A673 (cell line): ENCODE measurements around the gene VAV2. TPM values are rescaled to one million over a fixed set of nuclear protein-coding genes. Genes with fewer than 3 reads are reported as not detected.

ENCODE experiments used
- BruUV-seq: library from RNA; stranded (reverse); fragments of 400-500 nt; replicated peaks from 2 replicates; lab custom pipeline; 2021; lab: Mats Ljungman, UMichigan
- CTCF ChIA-PET: fragments of 300-600 bp; sonication (Branson Sonifier 250); formaldehyde crosslinking; loops from one replicate; lab custom pipeline; 2022; ENCODE audit warnings: antibody characterized with exemption; lab: Charles Lee
- POLR2A ChIA-PET: fragments of 300-600 bp; sonication (Branson Sonifier 250); formaldehyde crosslinking; loops from one replicate; lab custom pipeline; 2022; ENCODE audit warnings: antibody characterized with exemption; ENCODE audit not compliant: low non-redundant PET; lab: Charles Lee
- DNase-seq: peaks from one replicate; pipeline ENCODE4 v3.0.0-alpha.2; 2015; ENCODE audit warnings: low spot score
- H3K27ac ChIP-seq: fragments of 200-600 bp; sonication (generic); 2 replicates; pipeline ENCODE4 v1.5.1; 2016; ENCODE audit warnings: mixed run types, low read depth, mild to moderate bottlenecking, mixed read lengths, antibody characterized with exemption, low read length; ENCODE audit not compliant: poor library complexity, severe bottlenecking
- H3K27me3 ChIP-seq: fragments of 200-600 bp; sonication (generic); replicated peaks from 2 replicates; pipeline ENCODE4 v1.6.1; 2017; ENCODE audit warnings: mixed run types, low read depth, mild to moderate bottlenecking, mixed read lengths, antibody characterized with exemption, low read length; ENCODE audit not compliant: insufficient read depth, poor library complexity
- H3K36me3 ChIP-seq: fragments of 200-600 bp; sonication (generic); 2 replicates; pipeline ENCODE4 v1.6.1; 2016; ENCODE audit warnings: mixed run types, mild to moderate bottlenecking, mixed read lengths, antibody characterized with exemption, low read length; ENCODE audit not compliant: insufficient read depth, poor library complexity, severe bottlenecking
- H3K4me1 ChIP-seq: fragments of 200-600 bp; sonication (generic); 2 replicates; pipeline ENCODE4 v1.6.1; 2017; ENCODE audit warnings: mixed run types, mild to moderate bottlenecking, mixed read lengths, antibody characterized with exemption, low read length; ENCODE audit not compliant: insufficient read depth, poor library complexity, severe bottlenecking
- H3K4me3 ChIP-seq: fragments of 200-600 bp; sonication (generic); 2 replicates; pipeline ENCODE4 v1.5.1; 2016; ENCODE audit warnings: low read depth, mixed run types, mild to moderate bottlenecking, mixed read lengths, low read length; ENCODE audit not compliant: poor library complexity, severe bottlenecking
- H3K9me3 ChIP-seq: fragments of 200-600 bp; sonication (generic); 2 replicates; pipeline ENCODE4 v1.6.1; 2016; ENCODE audit warnings: mixed run types, low read depth, mild to moderate bottlenecking, mixed read lengths, antibody characterized with exemption, low read length; ENCODE audit not compliant: poor library complexity, severe bottlenecking
- EZH2 ChIP-seq: fragments of 200-600 bp; sonication (generic); IDR thresholded peaks from 2 replicates; pipeline ENCODE4 v1.6.1; 2017; ENCODE audit warnings: borderline replicate concordance, low read depth, mild to moderate bottlenecking, mixed read lengths, antibody characterized with exemption, low read length; ENCODE audit not compliant: poor library complexity, severe bottlenecking
- intact Hi-C: fragments of 100-400 bp; cut with micrococcal nuclease; formaldehyde crosslinking; loops from one replicate; pipeline ENCODE4 v1.10.0; 2022; ENCODE audit not compliant: unreplicated experiment
- total RNA-seq: library from RNA; stranded (reverse); gene quantifications from 2 replicates; pipeline ENCODE4 v1.2.3, GENCODE V29; 2021
- TF ChIP-seq, protein P1 (sequence below): fragments of 300-800, 200-600 bp; sonication (generic); conservative IDR thresholded peaks from 2 replicates; pipeline ENCODE4 v1.5.1; 2017; ENCODE audit warnings: low read depth, mild to moderate bottlenecking, antibody characterized with exemption, low read length, moderate library complexity, mixed read lengths

VAV2 gene
- total RNA-seq, 1 experiment from 2014 or later = 16.4 TPM

DNA sequence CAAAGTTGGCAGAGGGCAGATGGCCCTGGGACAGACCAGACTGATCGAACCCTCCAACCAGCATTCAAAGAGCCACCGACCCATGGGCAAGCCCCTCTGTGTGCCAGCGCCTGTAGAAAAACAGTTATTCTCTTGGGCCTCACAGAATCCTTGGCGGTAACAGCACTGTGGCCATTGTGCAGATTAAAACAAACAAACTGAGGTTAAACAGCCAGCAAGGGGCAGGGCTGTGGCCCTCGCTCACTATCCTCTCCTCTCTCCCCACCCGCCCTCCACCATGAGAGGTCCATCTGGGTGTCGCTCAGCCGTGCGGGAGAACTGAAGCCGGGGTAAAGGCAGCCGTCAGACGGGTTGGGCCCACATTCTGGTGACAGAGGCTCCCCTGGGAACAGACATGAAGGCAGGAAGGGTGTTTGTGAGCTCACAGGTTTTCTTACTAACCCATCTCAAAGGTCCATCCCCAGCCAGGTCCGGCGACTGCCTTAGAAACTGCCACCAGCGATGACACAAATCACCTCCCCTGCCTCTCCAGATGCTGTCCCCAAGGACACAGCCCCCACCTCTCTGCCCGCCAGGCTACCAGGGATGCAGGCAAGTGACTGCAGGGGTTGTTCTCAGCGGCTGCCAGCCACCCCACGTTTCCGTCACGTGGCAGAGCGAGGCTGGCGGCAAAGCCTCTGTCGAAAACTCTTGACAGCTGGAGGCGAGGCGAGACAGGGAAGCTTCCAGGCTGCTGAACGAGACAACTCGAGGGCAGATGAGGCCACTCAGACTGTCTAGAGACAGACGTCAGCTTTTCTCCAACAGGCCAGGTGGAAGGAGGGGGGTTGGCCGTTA, 178.2 kb downstream of the VAV2 start:
- Histone ChIP-seq H3K4me3 (no peak overlapping the region), H3K27ac (no peak overlapping the region), H3K9me3 (no peaks in the 10 kb centered on the region), H3K4me1 (no peaks in the 10 kb centered on the region), H3K27me3 (no peaks in the 10 kb centered on the region), H3K36me3 (no peaks in the 10 kb centered on the region)
- no TSS peak for BruUV-seq
- TF ChIP-seq EZH2 = no peak
- TF ChIP-seq, protein P1, sequence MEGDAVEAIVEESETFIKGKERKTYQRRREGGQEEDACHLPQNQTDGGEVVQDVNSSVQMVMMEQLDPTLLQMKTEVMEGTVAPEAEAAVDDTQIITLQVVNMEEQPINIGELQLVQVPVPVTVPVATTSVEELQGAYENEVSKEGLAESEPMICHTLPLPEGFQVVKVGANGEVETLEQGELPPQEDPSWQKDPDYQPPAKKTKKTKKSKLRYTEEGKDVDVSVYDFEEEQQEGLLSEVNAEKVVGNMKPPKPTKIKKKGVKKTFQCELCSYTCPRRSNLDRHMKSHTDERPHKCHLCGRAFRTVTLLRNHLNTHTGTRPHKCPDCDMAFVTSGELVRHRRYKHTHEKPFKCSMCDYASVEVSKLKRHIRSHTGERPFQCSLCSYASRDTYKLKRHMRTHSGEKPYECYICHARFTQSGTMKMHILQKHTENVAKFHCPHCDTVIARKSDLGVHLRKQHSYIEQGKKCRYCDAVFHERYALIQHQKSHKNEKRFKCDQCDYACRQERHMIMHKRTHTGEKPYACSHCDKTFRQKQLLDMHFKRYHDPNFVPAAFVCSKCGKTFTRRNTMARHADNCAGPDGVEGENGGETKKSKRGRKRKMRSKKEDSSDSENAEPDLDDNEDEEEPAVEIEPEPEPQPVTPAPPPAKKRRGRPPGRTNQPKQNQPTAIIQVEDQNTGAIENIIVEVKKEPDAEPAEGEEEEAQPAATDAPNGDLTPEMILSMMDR = no peak
- ChIA-PET POLR2A (no interaction called here), CTCF (no interaction called here)
- no peak for DNase-seq
- intact Hi-C loops = no loop called here

DNA sequence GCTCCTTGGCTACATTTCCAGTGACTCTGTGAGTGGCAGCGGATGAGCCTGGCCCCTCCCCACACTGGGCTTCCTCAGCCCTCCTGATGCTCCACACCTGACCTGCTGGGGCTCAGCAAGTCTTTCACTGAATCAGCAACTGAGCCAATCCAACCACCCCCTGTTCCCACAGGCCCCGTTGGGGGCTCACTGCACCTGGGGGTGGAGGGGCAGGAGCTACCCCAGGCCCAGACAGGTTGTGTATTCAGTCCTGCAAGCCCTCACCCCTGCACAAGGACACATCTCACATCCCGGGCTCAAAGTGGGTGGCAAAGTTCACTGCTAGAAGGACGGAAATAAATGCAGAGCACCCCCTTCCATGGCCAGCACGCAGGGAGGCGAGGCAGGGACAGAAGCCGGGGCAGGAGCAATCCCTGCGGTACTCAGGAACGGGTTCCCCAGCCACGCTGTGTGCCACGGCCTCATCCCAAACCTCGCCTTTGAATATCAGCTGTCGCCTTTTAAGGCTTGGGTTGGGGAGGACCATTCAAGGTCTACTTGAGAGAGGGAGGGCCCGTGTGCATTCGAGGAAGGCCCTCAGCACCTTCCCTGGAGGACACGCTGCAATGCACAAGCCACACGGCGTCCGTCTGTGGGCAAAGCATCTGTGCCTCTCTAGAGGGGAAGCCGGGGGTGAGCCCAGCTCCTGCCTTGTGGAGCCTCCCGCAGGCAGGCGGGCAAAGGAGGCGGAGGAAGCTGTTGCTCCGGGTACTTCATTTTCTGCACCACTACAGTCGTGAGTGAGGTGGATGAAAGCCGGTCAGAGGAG, 179.0 kb downstream of the VAV2 start:
- Histone ChIP-seq H3K9me3 (no peaks in the 10 kb centered on the region), H3K4me3 (no peak overlapping the region), H3K36me3 (no peaks in the 10 kb centered on the region), H3K27ac (no peak overlapping the region), H3K27me3 (no peaks in the 10 kb centered on the region), H3K4me1 (no peaks in the 10 kb centered on the region)
- TF ChIP-seq EZH2 = no peak
- TF ChIP-seq, protein P1 = no peak
- ChIA-PET CTCF (no interaction called here), POLR2A (no interaction called here)
- no TSS peak for BruUV-seq
- intact Hi-C loops = no loop called here
- DNase-seq = no peak

DNA sequence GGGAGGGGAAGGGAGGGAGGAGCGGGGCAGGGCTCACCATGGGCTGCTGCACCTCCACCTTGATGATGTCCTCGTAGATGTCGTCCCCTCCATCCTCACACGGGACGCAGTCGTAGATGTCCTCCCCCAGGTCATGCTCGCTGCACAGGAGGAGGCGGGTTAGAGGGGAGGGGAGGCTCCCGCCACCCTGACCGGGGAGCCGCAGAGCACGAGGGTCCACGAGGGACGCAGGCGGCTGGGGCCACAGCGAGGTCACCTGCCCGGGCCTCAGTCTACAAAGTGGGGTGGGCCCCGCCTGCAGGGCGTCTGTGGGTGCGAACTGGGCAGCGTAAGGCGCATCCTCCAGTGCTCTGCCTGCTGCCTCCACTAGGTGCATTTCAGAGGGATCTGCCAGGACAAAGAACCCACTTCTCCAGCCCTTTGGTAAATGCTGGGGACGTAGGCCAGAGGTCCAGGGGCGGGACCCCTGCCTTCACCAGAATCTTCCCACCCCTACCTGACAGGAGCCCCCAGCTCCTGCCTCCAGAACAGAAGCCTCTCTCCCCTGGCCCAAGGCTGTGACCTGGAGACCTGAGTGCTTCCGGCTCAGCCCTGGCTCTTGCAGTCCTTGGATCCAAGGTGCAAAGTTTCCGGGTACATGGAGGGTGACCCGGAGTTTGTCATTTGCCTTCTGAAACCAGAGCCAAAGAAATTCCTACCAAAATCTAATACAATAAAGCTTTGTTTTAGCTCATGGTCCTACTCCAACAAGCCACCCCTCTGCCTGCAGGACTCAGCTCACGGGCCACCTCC, 179.9 kb downstream of the VAV2 start:
- Histone ChIP-seq H3K27me3 (no peaks in the 10 kb centered on the region), H3K36me3 (no peaks in the 10 kb centered on the region), H3K27ac (no peak overlapping the region), H3K4me3 (no peak overlapping the region), H3K4me1 (no peaks in the 10 kb centered on the region), H3K9me3 (no peaks in the 10 kb centered on the region)
- ChIA-PET POLR2A (no interaction called here), CTCF (no interaction called here)
- TF ChIP-seq EZH2 = no peak
- TF ChIP-seq, protein P1 = no peak
- no peak for DNase-seq
- intact Hi-C loops = no loop called here
- no TSS peak for BruUV-seq
